Fibroblast of mammary gland (primary cell): ENCODE data around the gene FYCO1.
"Not testable (repeated sequence)": the region's sequence is repeated elsewhere in the genome, so short reads cannot be mapped to it uniquely, and the experiment has no call there.

Source experiments
- DNase-seq: peaks from one replicate; pipeline ENCODE4 v3.0.0-alpha.2; 2010; ENCODE audit warnings: low read depth
- H3K4me3 ChIP-seq: 2 replicates; pipeline ENCODE4 v1.5.1; 2011; ENCODE audit warnings: low read depth, mild to moderate bottlenecking, low read length, moderate library complexity; ENCODE audit not compliant: control insufficient read depth
- CTCF ChIP-seq: conservative IDR thresholded peaks from 2 replicates; pipeline ENCODE4 v1.5.1; 2011; ENCODE audit warnings: low read depth, low read length, inconsistent platforms; ENCODE audit not compliant: control insufficient read depth, insufficient read depth

Gene FYCO1

GRCh38 chr3:46010519-46011113, 15.0 kb upstream of the FYCO1 start:
- H3K4me3 ChIP-seq = no peak overlapping the region
- no peak for DNase-seq

DNA sequence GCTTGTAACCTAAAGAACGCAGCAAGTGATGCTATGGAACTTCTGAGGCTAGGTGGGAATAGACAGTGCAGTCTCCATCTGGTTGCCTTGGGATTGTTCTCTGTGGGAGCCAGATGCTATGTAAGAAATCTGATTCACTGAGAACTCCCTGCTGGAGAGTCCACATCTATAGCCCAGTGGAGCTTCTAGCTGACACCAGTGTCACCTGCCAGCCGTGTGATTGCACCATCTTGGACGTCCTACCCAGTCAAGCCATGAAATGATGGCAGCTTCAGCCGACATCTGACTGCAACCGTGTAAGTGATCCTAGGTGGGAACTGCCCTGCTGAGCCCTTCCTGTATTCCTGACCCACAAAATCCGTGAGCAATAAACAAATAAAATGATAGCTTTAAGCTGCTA, 12.4 kb upstream of the FYCO1 start:
- no peak overlapping the region for H3K4me3 ChIP-seq
- DNase-seq = no peak
- no peak for TF ChIP-seq CTCF

More at GRCh38 chr3:46010519-46011113, 15.0 kb upstream of the FYCO1 start:
- no peak for TF ChIP-seq CTCF

DNA sequence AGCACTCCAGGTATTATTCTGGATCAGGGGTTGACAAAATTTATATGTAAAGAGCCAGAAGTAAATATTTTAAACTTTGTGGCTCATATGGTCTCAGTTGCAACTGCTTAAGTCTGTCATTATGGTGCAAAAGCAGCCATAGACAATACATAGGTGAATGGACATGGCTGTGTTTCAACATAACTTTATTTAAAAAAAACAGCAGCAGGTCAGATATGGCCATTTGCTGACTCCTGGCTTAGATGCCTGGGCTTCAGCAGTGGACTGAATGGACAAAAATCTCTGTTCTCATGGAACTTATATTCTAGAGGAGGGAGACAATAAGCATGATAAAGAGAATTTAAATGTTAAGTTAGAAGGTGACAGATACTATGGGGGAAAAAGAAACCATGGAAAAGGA, 11.7 kb upstream of the FYCO1 start:
- no peak overlapping the region for H3K4me3 ChIP-seq
- TF ChIP-seq CTCF = no peak

DNA sequence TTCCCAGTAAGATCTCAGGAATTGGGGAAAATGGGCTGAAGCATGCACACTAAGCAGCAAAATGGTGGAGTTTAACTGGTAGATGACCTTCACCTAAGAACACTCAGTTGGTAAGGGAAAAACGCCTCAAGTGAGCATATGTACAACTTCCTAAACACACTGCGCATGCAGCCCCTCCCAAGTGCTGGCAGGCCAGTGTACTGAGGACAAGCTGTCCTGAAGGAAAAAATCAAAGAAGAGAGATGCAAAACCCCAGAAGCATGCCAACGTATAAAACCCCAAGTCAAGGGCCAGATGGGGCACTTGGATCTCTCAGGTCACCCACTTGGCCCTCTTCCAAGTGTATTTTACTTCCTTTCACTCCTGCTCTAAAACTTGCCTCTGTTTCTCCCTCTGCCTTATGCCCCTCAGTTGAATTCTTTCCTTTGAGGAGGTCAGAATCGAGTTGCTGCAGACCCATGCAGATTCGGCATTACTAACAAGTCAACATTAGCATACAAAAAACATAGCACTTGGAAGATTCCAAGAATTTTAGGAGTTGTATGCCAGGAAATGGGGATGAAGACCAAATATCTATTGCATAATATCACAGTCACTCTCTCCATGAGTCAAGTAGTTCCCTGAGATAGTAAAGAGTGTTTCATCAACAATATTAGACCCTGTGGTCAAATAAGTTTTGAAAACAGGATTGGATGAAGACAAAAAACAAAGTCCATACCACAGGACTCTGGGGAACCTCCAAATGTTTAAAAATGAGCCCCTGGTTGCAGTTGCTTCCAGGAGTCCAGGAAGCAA, 10.8 kb upstream of the FYCO1 start:
- DNase-seq = peak; percentile 94
- TF ChIP-seq CTCF = no peak
- no peak overlapping the region for H3K4me3 ChIP-seq

More for the DNA sequence above, 11.7 kb upstream of the FYCO1 start:
- DNase-seq = no peak

DNA sequence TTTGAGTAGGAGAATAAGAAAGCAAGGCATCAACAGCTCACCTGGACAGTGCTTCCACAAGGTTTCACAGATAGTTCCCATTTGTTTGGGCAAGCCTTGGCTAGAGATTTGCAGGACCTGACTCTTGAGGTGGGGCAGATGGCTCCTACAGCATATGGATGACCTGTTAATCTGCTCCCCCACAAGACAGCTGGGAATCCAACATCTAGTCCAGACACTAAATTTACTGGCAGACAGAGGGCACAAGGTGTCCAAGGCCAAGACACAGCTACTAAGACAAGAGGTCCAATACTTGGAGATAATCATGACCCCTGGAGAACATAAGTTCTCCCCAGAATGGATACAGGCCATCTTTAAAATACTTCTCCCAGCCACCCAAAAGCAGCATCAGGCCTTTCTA, 8.1 kb upstream of the FYCO1 start:
- not testable (repeated sequence) for H3K4me3 ChIP-seq, DNase-seq

DNA sequence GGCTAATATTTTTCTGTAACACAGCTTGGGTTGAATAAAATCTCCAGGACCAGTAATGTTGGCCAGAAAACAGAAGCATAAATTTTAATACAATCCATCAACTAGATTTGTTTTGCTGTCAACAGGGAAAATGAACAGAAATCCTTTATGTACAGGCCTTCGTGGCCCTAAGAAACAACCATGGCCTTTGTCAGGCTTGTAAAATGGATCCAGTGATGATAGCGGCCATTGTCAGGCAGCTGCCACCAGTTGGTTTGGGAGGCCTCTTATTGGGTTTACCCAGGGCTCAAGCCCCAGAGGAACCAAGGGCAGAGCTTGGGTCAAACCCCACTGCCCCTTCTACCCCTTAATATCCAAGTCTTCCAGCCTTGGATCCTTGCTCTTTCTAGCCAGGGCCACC, 5.6 kb upstream of the FYCO1 start:
- no peak overlapping the region for H3K4me3 ChIP-seq
- no peak for TF ChIP-seq CTCF
- no peak for DNase-seq

DNA sequence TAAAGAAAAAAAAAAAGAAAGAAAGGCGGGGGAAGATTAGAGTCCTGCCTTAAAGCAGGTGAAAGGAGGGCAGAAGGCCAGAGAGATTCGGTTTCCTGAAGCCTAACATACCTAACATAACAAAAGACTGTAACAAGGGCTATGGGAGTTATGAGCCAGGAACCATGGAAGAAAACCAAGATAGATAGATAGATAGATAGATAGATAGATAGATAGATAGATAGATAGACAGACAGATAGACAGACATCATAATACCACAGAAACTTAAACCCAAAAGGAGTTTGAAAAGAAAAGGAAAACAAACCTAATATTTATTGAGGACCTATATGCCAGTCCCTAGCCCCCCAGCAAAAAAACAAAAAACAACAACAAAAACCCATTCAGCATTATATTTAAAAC, 2.3 kb upstream of the FYCO1 start:
- no peak for DNase-seq
- TF ChIP-seq CTCF = no peak
- H3K4me3 ChIP-seq = no peak overlapping the region

- not testable (repeated sequence) for H3K4me3 ChIP-seq, DNase-seq
Measured at GRCh38 chr3:45997499-45997898, 1.9 kb upstream of the FYCO1 start.
